Measurements from ENCODE around the gene VSIG8.

The VSIG8 gene

GRCh38 chr1:159868766-159869165, 6.3 kb upstream of the VSIG8 start:
- DNase-seq (ENCODE audit: extremely low read depth, insufficient read length) = no peak
- Histone ChIP-seq H3K4me3 (replicated peaks; ENCODE audit: low read depth, low read length) (no peak overlapping the region), H3K27me3 (replicated peaks; ENCODE audit: control insufficient read depth, insufficient read depth, low read length) (no peaks in the 10 kb centered on the region; the same call in none of the 2 replicates), H3K36me3 (ENCODE audit: control insufficient read depth, insufficient read depth, low read length) (no peaks in the 10 kb centered on the region)
- TF ChIP-seq CTCF (IDR thresholded peaks at IDR 0.05; ENCODE audit: insufficient read depth, low read length, poor library complexity, severe bottlenecking) = no peak

GRCh38 chr1:159867664-159868026, 5.2 kb upstream of the VSIG8 start:
- DNase-seq (ENCODE audit: extremely low read depth, insufficient read length) = no peak
- no peaks in the 10 kb centered on the region; the same call in none of the 2 replicates for H3K27me3 ChIP-seq (replicated peaks; ENCODE audit: control insufficient read depth, insufficient read depth, low read length)
- H3K4me3 ChIP-seq (replicated peaks; ENCODE audit: low read depth, low read length) = no peak overlapping the region
- no peaks in the 10 kb centered on the region for H3K36me3 ChIP-seq (ENCODE audit: control insufficient read depth, insufficient read depth, low read length)
- TF ChIP-seq CTCF (IDR thresholded peaks at IDR 0.05; ENCODE audit: insufficient read depth, low read length, poor library complexity, severe bottlenecking) = no peak

GRCh38 chr1:159866905-159867663, 4.6 kb upstream of the VSIG8 start:
- Histone ChIP-seq H3K27me3 (replicated peaks; ENCODE audit: control insufficient read depth, insufficient read depth, low read length) (no peaks in the 10 kb centered on the region; the same call in none of the 2 replicates), H3K36me3 (ENCODE audit: control insufficient read depth, insufficient read depth, low read length) (no peaks in the 10 kb centered on the region), H3K4me3 (replicated peaks; ENCODE audit: low read depth, low read length) (no peak overlapping the region)
- DNase-seq (ENCODE audit: extremely low read depth, insufficient read length) = no peak
- TF ChIP-seq CTCF (IDR thresholded peaks at IDR 0.05; ENCODE audit: insufficient read depth, low read length, poor library complexity, severe bottlenecking) = no peak

- H3K36me3 ChIP-seq (ENCODE audit: control insufficient read depth, insufficient read depth, low read length) = no peaks in the 10 kb centered on the region
- no peak for TF ChIP-seq CTCF (IDR thresholded peaks at IDR 0.05; ENCODE audit: insufficient read depth, low read length, poor library complexity, severe bottlenecking)
- no peak for DNase-seq (ENCODE audit: extremely low read depth, insufficient read length)
- H3K27me3 ChIP-seq (replicated peaks; ENCODE audit: control insufficient read depth, insufficient read depth, low read length) = no peaks in the 10 kb centered on the region; the same call in none of the 2 replicates
- H3K4me3 ChIP-seq (replicated peaks; ENCODE audit: low read depth, low read length) = no peak overlapping the region
These were observed 3.6 kb upstream of the VSIG8 start for GRCh38 chr1:159866066-159866465.

- no peak for DNase-seq (ENCODE audit: extremely low read depth, insufficient read length)
- H3K36me3 ChIP-seq (ENCODE audit: control insufficient read depth, insufficient read depth, low read length) = no peaks in the 10 kb centered on the region
- H3K4me3 ChIP-seq (replicated peaks; ENCODE audit: low read depth, low read length) = no peak overlapping the region
- TF ChIP-seq CTCF (IDR thresholded peaks at IDR 0.05; ENCODE audit: insufficient read depth, low read length, poor library complexity, severe bottlenecking) = no peak
- peaks cover 1% of the 10 kb centered on the region for H3K27me3 ChIP-seq (replicated peaks; ENCODE audit: control insufficient read depth, insufficient read depth, low read length)
These were observed 1.8 kb upstream of the VSIG8 start for GRCh38 chr1:159864262-159864661.
